DMS 273 (cell line): ENCODE data around the gene TTC19.
A peak's percentile ranks its signal among the peaks of the same experiment; 100 is the strongest.
"Not testable (repeated sequence)": the region's sequence is repeated elsewhere in the genome, so short reads cannot be mapped to it uniquely, and the experiment has no call there.

Experiments used
- DNase-seq: peaks from one replicate; lab custom pipeline; 2025; ENCODE audit not compliant: unreplicated experiment; lab: John Stamatoyannopoulos, UW

Gene TTC19

GRCh38 chr17:15972497-15972951 lies 27.1 kb upstream of the TTC19 start:
- DNase-seq = no peak

- no peak for DNase-seq
Measured at GRCh38 chr17:15973016-15973415, 26.6 kb upstream of the TTC19 start.

- no peak for DNase-seq
Measured at GRCh38 chr17:15973834-15974233, 25.8 kb upstream of the TTC19 start.

- no peak for DNase-seq
Measured at GRCh38 chr17:15977894-15978293, 21.7 kb upstream of the TTC19 start.

- no peak for DNase-seq
Measured at GRCh38 chr17:15978606-15979005, 21.0 kb upstream of the TTC19 start.

GRCh38 chr17:15979013-15979412 lies 20.6 kb upstream of the TTC19 start:
- DNase-seq = not testable (repeated sequence)

GRCh38 chr17:15981208-15981607 lies 18.4 kb upstream of the TTC19 start:
- DNase-seq = no peak

GRCh38 chr17:15981646-15982580 lies 17.7 kb upstream of the TTC19 start:
- DNase-seq = no peak

- DNase-seq = no peak
Measured at GRCh38 chr17:15996322-15996721, 3.3 kb upstream of the TTC19 start.

- DNase-seq = no peak
Measured at GRCh38 chr17:15998031-15998562, 1.5 kb upstream of the TTC19 start.

- peak; percentile 70 for DNase-seq
Measured at GRCh38 chr17:15999974-16000827, 577 bp downstream of the TTC19 start.

- no peak for DNase-seq
Measured at GRCh38 chr17:16001226-16001897, 1.7 kb downstream of the TTC19 start.

- DNase-seq = no peak
Measured at GRCh38 chr17:16002708-16003260, 3.2 kb downstream of the TTC19 start.

- DNase-seq = no peak
Measured at GRCh38 chr17:16003841-16004240, 4.2 kb downstream of the TTC19 start.

- no peak for DNase-seq
Measured at GRCh38 chr17:16005636-16006035, 6.0 kb downstream of the TTC19 start.

- no peak for DNase-seq
Measured at GRCh38 chr17:16007439-16007838, 7.8 kb downstream of the TTC19 start.

- peak; percentile 47 for DNase-seq
Measured at GRCh38 chr17:16013943-16014407, 14.4 kb downstream of the TTC19 start.

GRCh38 chr17:16019347-16019746 lies 19.7 kb downstream of the TTC19 start:
- no peak for DNase-seq

GRCh38 chr17:16023881-16024280 lies 24.3 kb downstream of the TTC19 start:
- no peak for DNase-seq

GRCh38 chr17:16025202-16025601 lies 25.6 kb downstream of the TTC19 start:
- no peak for DNase-seq

- DNase-seq = no peak
Measured at GRCh38 chr17:16026895-16027294, 27.3 kb downstream of the TTC19 start.
